ENCODE results near the gene RAB3C.
A peak's percentile ranks its signal among the peaks of the same experiment; 100 is the strongest.

The RAB3C gene

DNA sequence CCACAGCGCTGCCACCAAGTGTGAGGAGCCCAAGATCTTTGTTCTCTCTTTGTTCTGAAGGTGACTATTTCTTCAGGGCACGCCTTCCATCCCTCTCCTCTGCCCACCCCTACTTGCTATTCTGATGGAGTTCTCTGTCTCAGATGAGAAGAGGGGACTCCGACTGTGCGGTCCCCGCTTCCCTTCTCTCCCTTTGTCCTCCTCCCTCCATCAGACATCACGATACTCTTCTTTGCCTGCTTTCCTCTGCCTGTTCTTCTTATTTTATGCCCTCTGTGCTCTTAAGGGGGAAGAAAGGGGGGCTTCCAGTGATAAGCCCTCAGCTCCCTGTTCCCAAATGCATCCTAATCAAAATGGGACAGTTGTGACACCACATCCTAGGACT lies 307.8 kb downstream of the RAB3C start:
- H3K4me1 ChIP-seq (ENCODE audit: insufficient read depth, low read length, poor library complexity, severe bottlenecking) = peaks cover 3% of the 10 kb centered on the region
- no peaks in the 10 kb centered on the region for H3K9me3 ChIP-seq (ENCODE audit: insufficient read depth, low read depth, low read length)
- H3K79me2 ChIP-seq (ENCODE audit: insufficient read depth, low read length) = no peaks in the 10 kb centered on the region
- H3K4me3 ChIP-seq (ENCODE audit: low read length, poor library complexity, severe bottlenecking) = no peak overlapping the region
- no peaks in the 10 kb centered on the region for H3K36me3 ChIP-seq (ENCODE audit: insufficient read depth, low read length)
- H3K9ac ChIP-seq (ENCODE audit: low read depth, low read length, poor library complexity, severe bottlenecking) = no peak overlapping the region
- H3K4me2 ChIP-seq (ENCODE audit: low read depth, low read length, poor library complexity, severe bottlenecking) = no peak overlapping the region
- H2AFZ ChIP-seq (ENCODE audit: low read length) = peak overlapping the region; percentile 20; the same call in 1 of the 2 replicates
- TF ChIP-seq, protein P1, sequence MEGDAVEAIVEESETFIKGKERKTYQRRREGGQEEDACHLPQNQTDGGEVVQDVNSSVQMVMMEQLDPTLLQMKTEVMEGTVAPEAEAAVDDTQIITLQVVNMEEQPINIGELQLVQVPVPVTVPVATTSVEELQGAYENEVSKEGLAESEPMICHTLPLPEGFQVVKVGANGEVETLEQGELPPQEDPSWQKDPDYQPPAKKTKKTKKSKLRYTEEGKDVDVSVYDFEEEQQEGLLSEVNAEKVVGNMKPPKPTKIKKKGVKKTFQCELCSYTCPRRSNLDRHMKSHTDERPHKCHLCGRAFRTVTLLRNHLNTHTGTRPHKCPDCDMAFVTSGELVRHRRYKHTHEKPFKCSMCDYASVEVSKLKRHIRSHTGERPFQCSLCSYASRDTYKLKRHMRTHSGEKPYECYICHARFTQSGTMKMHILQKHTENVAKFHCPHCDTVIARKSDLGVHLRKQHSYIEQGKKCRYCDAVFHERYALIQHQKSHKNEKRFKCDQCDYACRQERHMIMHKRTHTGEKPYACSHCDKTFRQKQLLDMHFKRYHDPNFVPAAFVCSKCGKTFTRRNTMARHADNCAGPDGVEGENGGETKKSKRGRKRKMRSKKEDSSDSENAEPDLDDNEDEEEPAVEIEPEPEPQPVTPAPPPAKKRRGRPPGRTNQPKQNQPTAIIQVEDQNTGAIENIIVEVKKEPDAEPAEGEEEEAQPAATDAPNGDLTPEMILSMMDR (conservative IDR thresholded peaks at IDR 0.05; ENCODE audit: low read length) = no peak
- no peak for TF ChIP-seq EZH2phosphoT487 (IDR thresholded peaks at IDR 0.05; ENCODE audit: borderline replicate concordance)
- no peaks in the 10 kb centered on the region for H3K9me2 ChIP-seq (replicated peaks; ENCODE audit: low read depth, low read length)
- no peaks in the 10 kb centered on the region for H3K27me3 ChIP-seq (ENCODE audit: insufficient read depth, low read length, poor library complexity, severe bottlenecking)
- no peaks in the 10 kb centered on the region for H3F3A ChIP-seq (ENCODE audit: low read depth)
- H4K20me1 ChIP-seq (ENCODE audit: insufficient read depth, low read length, poor library complexity, severe bottlenecking) = no peaks in the 10 kb centered on the region

DNA sequence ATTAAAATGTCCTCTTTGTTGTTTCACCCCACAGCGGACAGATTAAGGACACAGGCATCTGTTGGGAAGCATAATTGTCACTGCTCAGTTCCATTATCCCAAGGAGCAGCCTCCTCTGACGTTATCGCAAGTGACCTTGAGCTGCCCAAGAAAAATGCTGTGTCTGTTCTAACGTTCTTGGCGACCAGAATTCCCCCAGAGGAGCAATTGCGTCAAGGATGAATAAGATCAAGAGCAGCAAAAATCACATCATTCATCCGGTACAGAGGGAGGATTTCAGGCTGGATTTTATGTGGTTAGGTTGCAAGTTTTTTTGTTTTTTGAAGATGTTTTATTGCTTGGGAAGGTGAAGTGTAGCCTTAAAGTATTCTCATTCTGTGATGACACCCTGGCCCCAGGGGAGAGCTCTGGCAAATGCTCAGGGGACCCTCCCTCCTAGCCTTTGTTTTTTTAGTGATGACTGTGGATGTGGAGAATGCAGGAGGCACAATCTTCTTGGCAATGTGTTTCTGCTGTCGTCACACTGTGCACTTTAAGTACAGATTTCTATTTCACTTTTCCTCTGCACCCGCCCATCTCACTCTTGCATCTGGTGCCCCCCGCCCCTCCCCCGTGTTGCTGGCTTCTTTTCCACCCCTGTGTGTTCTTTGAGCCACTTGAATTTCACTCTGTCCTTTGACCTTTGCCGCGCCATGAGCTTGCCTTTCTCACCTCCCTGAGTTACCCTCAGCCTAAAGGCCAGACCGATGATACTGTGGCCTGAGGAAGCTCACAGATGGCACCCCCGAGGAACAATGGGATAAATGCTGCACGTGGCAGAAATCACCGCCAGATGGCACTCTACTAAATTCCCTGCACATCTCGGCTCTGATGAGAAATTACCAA lies 308.5 kb downstream of the RAB3C start:
- no peak overlapping the region for H3K4me2 ChIP-seq (ENCODE audit: low read depth, low read length, poor library complexity, severe bottlenecking)
- H3K9ac ChIP-seq (ENCODE audit: low read depth, low read length, poor library complexity, severe bottlenecking) = no peak overlapping the region

DNA sequence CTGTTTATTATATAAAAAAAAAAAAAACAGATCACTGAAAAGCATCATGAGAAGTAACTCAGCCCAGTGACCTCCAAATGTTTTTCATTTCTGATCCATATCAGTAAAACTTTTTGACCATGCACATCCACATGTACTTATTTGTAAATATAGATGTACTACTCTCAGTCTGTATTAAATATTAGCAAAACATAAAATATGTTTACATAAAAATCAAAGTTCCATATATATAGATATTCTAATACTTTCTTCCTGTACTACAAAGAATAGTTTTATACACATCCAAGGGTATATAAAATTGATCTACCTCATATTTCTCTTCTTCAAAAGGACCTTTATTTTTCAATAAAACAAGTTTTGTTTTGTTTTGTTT lies 309.1 kb downstream of the RAB3C start:
- H3K9ac ChIP-seq (ENCODE audit: low read depth, low read length, poor library complexity, severe bottlenecking) = no peak overlapping the region
- no peak overlapping the region for H3K4me2 ChIP-seq (ENCODE audit: low read depth, low read length, poor library complexity, severe bottlenecking)
- no peaks in the 10 kb centered on the region for H4K20me1 ChIP-seq (ENCODE audit: insufficient read depth, low read length, poor library complexity, severe bottlenecking)
- H2AFZ ChIP-seq (ENCODE audit: low read length) = no peak overlapping the region
- H3K27me3 ChIP-seq (ENCODE audit: insufficient read depth, low read length, poor library complexity, severe bottlenecking) = no peaks in the 10 kb centered on the region
- H3K36me3 ChIP-seq (ENCODE audit: insufficient read depth, low read length) = no peaks in the 10 kb centered on the region
- H3K9me2 ChIP-seq (replicated peaks; ENCODE audit: low read depth, low read length) = no peaks in the 10 kb centered on the region
- no peaks in the 10 kb centered on the region for H3K9me3 ChIP-seq (ENCODE audit: insufficient read depth, low read depth, low read length)
- TF ChIP-seq, protein P1 (conservative IDR thresholded peaks at IDR 0.05; ENCODE audit: low read length) = no peak; the same call in 1 of the 2 replicates
- TF ChIP-seq EZH2phosphoT487 (IDR thresholded peaks at IDR 0.05; ENCODE audit: borderline replicate concordance) = no peak
- H3K79me2 ChIP-seq (ENCODE audit: insufficient read depth, low read length) = no peaks in the 10 kb centered on the region
- peaks cover under 1% of the 10 kb centered on the region for H3K4me1 ChIP-seq (ENCODE audit: insufficient read depth, low read length, poor library complexity, severe bottlenecking)
- H3K4me3 ChIP-seq (ENCODE audit: low read length, poor library complexity, severe bottlenecking) = no peak overlapping the region
- no peaks in the 10 kb centered on the region for H3F3A ChIP-seq (ENCODE audit: low read depth)

More for the DNA sequence above, 308.5 kb downstream of the RAB3C start:
- H3K79me2 ChIP-seq (ENCODE audit: insufficient read depth, low read length) = no peaks in the 10 kb centered on the region
- no peaks in the 10 kb centered on the region for H3K9me2 ChIP-seq (replicated peaks; ENCODE audit: low read depth, low read length)
- no peaks in the 10 kb centered on the region for H3F3A ChIP-seq (ENCODE audit: low read depth)
- H4K20me1 ChIP-seq (ENCODE audit: insufficient read depth, low read length, poor library complexity, severe bottlenecking) = no peaks in the 10 kb centered on the region
- no peaks in the 10 kb centered on the region for H3K9me3 ChIP-seq (ENCODE audit: insufficient read depth, low read depth, low read length)
- H3K27me3 ChIP-seq (ENCODE audit: insufficient read depth, low read length, poor library complexity, severe bottlenecking) = no peaks in the 10 kb centered on the region
- peaks cover 3% of the 10 kb centered on the region for H3K4me1 ChIP-seq (ENCODE audit: insufficient read depth, low read length, poor library complexity, severe bottlenecking)
- H3K4me3 ChIP-seq (ENCODE audit: low read length, poor library complexity, severe bottlenecking) = no peak overlapping the region
- TF ChIP-seq, protein P1 (conservative IDR thresholded peaks at IDR 0.05; ENCODE audit: low read length) = peak; percentile 81
- no peak for TF ChIP-seq EZH2phosphoT487 (IDR thresholded peaks at IDR 0.05; ENCODE audit: borderline replicate concordance)
- peak overlapping the region; percentile 81; the same call in 1 of the 2 replicates for H2AFZ ChIP-seq (ENCODE audit: low read length)
- no peaks in the 10 kb centered on the region for H3K36me3 ChIP-seq (ENCODE audit: insufficient read depth, low read length)
